ENCODE data around the gene ITGAD.

ITGAD gene

GRCh38 chr16:31361201-31362110, 31.7 kb upstream of the ITGAD start:
- Mint-ChIP-seq H3K27ac (no peak overlapping the region), H3K9me3 (no peaks in the 10 kb centered on the region), H3K36me3 (no peaks in the 10 kb centered on the region), H3K27me3 (no peaks in the 10 kb centered on the region), H3K4me3 (no peak overlapping the region), H3K4me1 (peaks cover 8% of the 10 kb centered on the region)

GRCh38 chr16:31362476-31363405, 30.4 kb upstream of the ITGAD start:
- Mint-ChIP-seq H3K27ac (no peak overlapping the region), H3K9me3 (no peaks in the 10 kb centered on the region), H3K4me3 (no peak overlapping the region), H3K27me3 (no peaks in the 10 kb centered on the region), H3K4me1 (peaks cover 13% of the 10 kb centered on the region), H3K36me3 (peaks cover 1% of the 10 kb centered on the region)

- H3K4me1 Mint-ChIP-seq, result peaks cover 13% of the 10 kb centered on the region
- peaks cover 2% of the 10 kb centered on the region for H3K36me3 Mint-ChIP-seq
- no peaks in the 10 kb centered on the region for H3K27me3 Mint-ChIP-seq
- no peaks in the 10 kb centered on the region for H3K9me3 Mint-ChIP-seq
- H3K4me3 Mint-ChIP-seq, result no peak overlapping the region
- H3K27ac Mint-ChIP-seq, result no peak overlapping the region
Observed at GRCh38 chr16:31363721-31364120, 29.4 kb upstream of the ITGAD start.

- Mint-ChIP-seq H3K27me3 (no peaks in the 10 kb centered on the region), H3K4me3 (no peak overlapping the region), H3K9me3 (no peaks in the 10 kb centered on the region), H3K27ac (no peak overlapping the region), H3K36me3 (peaks cover 2% of the 10 kb centered on the region), H3K4me1 (peaks cover 13% of the 10 kb centered on the region)
Observed at GRCh38 chr16:31364421-31364820, 28.7 kb upstream of the ITGAD start.

GRCh38 chr16:31365131-31365865, 27.8 kb upstream of the ITGAD start:
- Mint-ChIP-seq H3K27ac (no peak overlapping the region), H3K4me3 (no peak overlapping the region), H3K9me3 (no peaks in the 10 kb centered on the region), H3K4me1 (peaks cover 13% of the 10 kb centered on the region), H3K36me3 (peaks cover 2% of the 10 kb centered on the region), H3K27me3 (no peaks in the 10 kb centered on the region)

GRCh38 chr16:31367853-31368252, 25.3 kb upstream of the ITGAD start:
- H3K27me3 Mint-ChIP-seq, result no peaks in the 10 kb centered on the region
- no peak overlapping the region for H3K27ac Mint-ChIP-seq
- H3K4me3 Mint-ChIP-seq, result no peak overlapping the region
- peaks cover 2% of the 10 kb centered on the region for H3K36me3 Mint-ChIP-seq
- H3K9me3 Mint-ChIP-seq, result no peaks in the 10 kb centered on the region
- H3K4me1 Mint-ChIP-seq, result peaks cover 13% of the 10 kb centered on the region

- no peaks in the 10 kb centered on the region for H3K27me3 Mint-ChIP-seq
- H3K4me3 Mint-ChIP-seq, result no peak overlapping the region
- H3K9me3 Mint-ChIP-seq, result peaks cover 10% of the 10 kb centered on the region
- peaks cover 13% of the 10 kb centered on the region for H3K4me1 Mint-ChIP-seq
- H3K27ac Mint-ChIP-seq, result no peak overlapping the region
- H3K36me3 Mint-ChIP-seq, result peaks cover 3% of the 10 kb centered on the region
Observed at GRCh38 chr16:31371008-31371407, 22.1 kb upstream of the ITGAD start.

- no peaks in the 10 kb centered on the region for H3K27me3 Mint-ChIP-seq
- peaks cover 10% of the 10 kb centered on the region for H3K4me1 Mint-ChIP-seq
- peaks cover 11% of the 10 kb centered on the region for H3K9me3 Mint-ChIP-seq
- H3K4me3 Mint-ChIP-seq, result no peak overlapping the region
- H3K27ac Mint-ChIP-seq, result no peak overlapping the region
- H3K36me3 Mint-ChIP-seq, result peaks cover 3% of the 10 kb centered on the region
Observed at GRCh38 chr16:31371619-31372484, 21.3 kb upstream of the ITGAD start.

GRCh38 chr16:31373235-31373634, 19.9 kb upstream of the ITGAD start:
- Mint-ChIP-seq H3K27me3 (no peaks in the 10 kb centered on the region), H3K9me3 (peaks cover 11% of the 10 kb centered on the region), H3K36me3 (peaks cover 1% of the 10 kb centered on the region), H3K4me3 (no peak overlapping the region), H3K4me1 (no peaks in the 10 kb centered on the region), H3K27ac (no peak overlapping the region)

- no peak overlapping the region for H3K27ac Mint-ChIP-seq
- H3K36me3 Mint-ChIP-seq, result peaks cover 1% of the 10 kb centered on the region
- peaks cover 11% of the 10 kb centered on the region for H3K9me3 Mint-ChIP-seq
- no peaks in the 10 kb centered on the region for H3K4me1 Mint-ChIP-seq
- no peak overlapping the region for H3K4me3 Mint-ChIP-seq
- H3K27me3 Mint-ChIP-seq, result no peaks in the 10 kb centered on the region
Observed at GRCh38 chr16:31375231-31375630, 17.9 kb upstream of the ITGAD start.

- Mint-ChIP-seq H3K9me3 (peaks cover 11% of the 10 kb centered on the region), H3K4me1 (no peaks in the 10 kb centered on the region), H3K36me3 (peaks cover 1% of the 10 kb centered on the region), H3K27me3 (no peaks in the 10 kb centered on the region), H3K27ac (no peak overlapping the region), H3K4me3 (no peak overlapping the region)
Observed at GRCh38 chr16:31376705-31377104, 16.4 kb upstream of the ITGAD start.

- Mint-ChIP-seq H3K4me3 (no peak overlapping the region), H3K36me3 (peaks cover 1% of the 10 kb centered on the region), H3K27me3 (no peaks in the 10 kb centered on the region), H3K9me3 (peaks cover 11% of the 10 kb centered on the region), H3K27ac (no peak overlapping the region), H3K4me1 (peaks cover 1% of the 10 kb centered on the region)
Observed at GRCh38 chr16:31377210-31377903, 15.8 kb upstream of the ITGAD start.

GRCh38 chr16:31380201-31380600, 12.9 kb upstream of the ITGAD start:
- Mint-ChIP-seq H3K4me3 (no peak overlapping the region), H3K9me3 (peaks cover 9% of the 10 kb centered on the region), H3K36me3 (no peaks in the 10 kb centered on the region), H3K4me1 (peaks cover 5% of the 10 kb centered on the region), H3K27me3 (no peaks in the 10 kb centered on the region), H3K27ac (no peak overlapping the region)

GRCh38 chr16:31382485-31383161, 10.5 kb upstream of the ITGAD start:
- Mint-ChIP-seq H3K4me3 (no peak overlapping the region), H3K4me1 (peaks cover 14% of the 10 kb centered on the region), H3K27me3 (peaks cover 1% of the 10 kb centered on the region), H3K27ac (no peak overlapping the region), H3K9me3 (no peaks in the 10 kb centered on the region), H3K36me3 (no peaks in the 10 kb centered on the region)

All from activated naive CD4-positive, alpha-beta T cell treated with anti-CD3 and anti-CD28 coated beads, Interleukin-2, amount 50 U/mL, for 24 hours (primary cell).